Smooth muscle cell (in vitro differentiated cells): ENCODE results near the gene INTS13. TPM values are rescaled to one million over a fixed set of nuclear protein-coding genes. Genes with fewer than 3 reads are reported as not detected.
"Not testable (repeated sequence)": the region's sequence is repeated elsewhere in the genome, so short reads cannot be mapped to it uniquely, and the experiment has no call there.

Experiments
- DNase-seq: peaks from one replicate; lab custom pipeline; 2025; ENCODE audit not compliant: unreplicated experiment; lab: John Stamatoyannopoulos, UW
- H2AFZ ChIP-seq: fragments of 200-600 bp; sonication (generic); 2 replicates; pipeline ENCODE4 v1.6.0; 2016; ENCODE audit warnings: antibody characterized with exemption, low read depth, mild to moderate bottlenecking
- H3F3A ChIP-seq: fragments of 200-600 bp; sonication (generic); 2 replicates; pipeline ENCODE4 v1.6.0; 2017; ENCODE audit warnings: antibody characterized with exemption, low read depth
- H3K27ac ChIP-seq: fragments of 200-600 bp; sonication (generic); 2 replicates; pipeline ENCODE4 v1.5.1; 2016; ENCODE audit warnings: low read depth, mild to moderate bottlenecking
- H3K27me3 ChIP-seq: fragments of 200-600 bp; sonication (generic); 2 replicates; pipeline ENCODE4 v1.6.1; 2016; ENCODE audit warnings: low read depth, mild to moderate bottlenecking
- H3K36me3 ChIP-seq: fragments of 200-600 bp; sonication (generic); 2 replicates; pipeline ENCODE4 v1.5.1; 2016; ENCODE audit warnings: low read depth
- H3K4me1 ChIP-seq: fragments of 200-600 bp; sonication (generic); 2 replicates; pipeline ENCODE4 v1.5.1; 2016; ENCODE audit warnings: low read depth
- H3K4me2 ChIP-seq: fragments of 200-600 bp; sonication (generic); 2 replicates; pipeline ENCODE4 v1.6.0; 2016; ENCODE audit warnings: mild to moderate bottlenecking
- H3K4me3 ChIP-seq: fragments of 200-600 bp; sonication (generic); 2 replicates; pipeline ENCODE4 v1.5.1; 2016; ENCODE audit warnings: mild to moderate bottlenecking
- H3K79me2 ChIP-seq: fragments of 200-600 bp; sonication (generic); 2 replicates; pipeline ENCODE4 v1.6.0; 2016; ENCODE audit warnings: low read depth, mild to moderate bottlenecking
- H3K9ac ChIP-seq: fragments of 200-600 bp; sonication (generic); 2 replicates; pipeline ENCODE4 v1.6.0; 2016; ENCODE audit warnings: low read depth
- H3K9me3 ChIP-seq: fragments of 200-600 bp; sonication (generic); replicated peaks from 2 replicates; pipeline ENCODE4 v1.5.1; 2016; ENCODE audit warnings: low read depth
- H4K20me1 ChIP-seq: fragments of 200-600 bp; sonication (generic); 2 replicates; pipeline ENCODE4 v1.6.0; 2016; ENCODE audit warnings: low read depth
- CTCF ChIP-seq: fragments of 200-600 bp; sonication (generic); IDR thresholded peaks from 2 replicates; pipeline ENCODE4 v1.5.1; 2017; ENCODE audit warnings: borderline replicate concordance, mild to moderate bottlenecking, antibody characterized with exemption; ENCODE audit not compliant: insufficient read depth, poor library complexity, severe bottlenecking
- WGBS: methylation state at CpG from one replicate; pipeline ENCODE4 v1.1.7; 2016; ENCODE audit warnings: low lambda C conversion rate; 5-methylcytosine and 5-hydroxymethylcytosine counted together
- polyA plus RNA-seq: library from polyadenylated mRNA; unstranded; fragments of >200 nt; fragmentation: Nextera tagmentation; extraction: Ambion mirVana; gene quantifications from 2 replicates; pipeline ENCODE4 v1.2.1, GENCODE V29; 2016
- total RNA-seq: library from RNA; depleted of rRNA; stranded (reverse); fragments of >200 nt; gene quantifications from 2 replicates; pipeline ENCODE4 v1.2.3, GENCODE V29; 2014

The INTS13 gene
- total and polyA plus RNA-seq, 2 experiments from 2014 or later: 22.0 to 47.5 TPM

- Histone ChIP-seq H3K27me3 (no peaks in the 10 kb centered on the region), H3K4me2 (no peak overlapping the region), H3K4me1 (no peaks in the 10 kb centered on the region), H3K79me2 (no peaks in the 10 kb centered on the region), H3K36me3 (peaks cover 6% of the 10 kb centered on the region), H3K9ac (no peak overlapping the region), H3K9me3 (no peaks in the 10 kb centered on the region), H4K20me1 (no peaks in the 10 kb centered on the region), H2AFZ (no peak overlapping the region), H3K4me3 (no peak overlapping the region), H3F3A (no peaks in the 10 kb centered on the region), H3K27ac (peak overlapping the region; percentile 32)
- no peak for TF ChIP-seq CTCF
- DNase-seq: no peak
- 86% methylated on average over 2 of the region's 2 CpGs for WGBS
These were observed 18.6 kb downstream of the INTS13 start for GRCh38 chr12:26919216-26919555.

- Histone ChIP-seq H3K4me2 (no peak overlapping the region), H3F3A (no peaks in the 10 kb centered on the region), H3K27me3 (no peaks in the 10 kb centered on the region), H3K4me3 (no peak overlapping the region), H3K9ac (no peak overlapping the region), H3K27ac (peak overlapping the region; percentile 32), H4K20me1 (no peaks in the 10 kb centered on the region), H3K79me2 (no peaks in the 10 kb centered on the region), H2AFZ (no peak overlapping the region), H3K9me3 (no peaks in the 10 kb centered on the region), H3K36me3 (peaks cover 9% of the 10 kb centered on the region), H3K4me1 (no peaks in the 10 kb centered on the region)
- no peak for TF ChIP-seq CTCF
- 66% methylated on average over 5 of the region's 5 CpGs for WGBS
- DNase-seq: no peak
These were observed 19.2 kb downstream of the INTS13 start for GRCh38 chr12:26918321-26919215.

GRCh38 chr12:26906704-26907103 is 31.1 kb downstream of the INTS13 start:
- 92% methylated on average over 1 of the region's 1 CpG for WGBS
- Histone ChIP-seq H3K9ac (no peak overlapping the region), H3K4me1 (no peaks in the 10 kb centered on the region), H3K4me2 (no peak overlapping the region), H3K27me3 (no peaks in the 10 kb centered on the region), H3K9me3 (peaks cover 12% of the 10 kb centered on the region), H3K36me3 (peaks cover 48% of the 10 kb centered on the region), H2AFZ (no peak overlapping the region), H4K20me1 (no peaks in the 10 kb centered on the region), H3K27ac (no peak overlapping the region), H3F3A (no peaks in the 10 kb centered on the region), H3K79me2 (no peaks in the 10 kb centered on the region), H3K4me3 (no peak overlapping the region)
- DNase-seq: no peak
- no peak for TF ChIP-seq CTCF

GRCh38 chr12:26906024-26906423 is 31.8 kb downstream of the INTS13 start:
- no peak overlapping the region for H3K4me2 ChIP-seq
- DNase-seq: no peak
- no peak overlapping the region for H2AFZ ChIP-seq
- H3K4me1 ChIP-seq: no peaks in the 10 kb centered on the region
- no peaks in the 10 kb centered on the region for H3K27me3 ChIP-seq
- no peak for TF ChIP-seq CTCF
- peaks cover 45% of the 10 kb centered on the region for H3K36me3 ChIP-seq
- peaks cover 12% of the 10 kb centered on the region for H3K9me3 ChIP-seq
- H4K20me1 ChIP-seq: no peaks in the 10 kb centered on the region
- H3F3A ChIP-seq: no peaks in the 10 kb centered on the region
- no peak overlapping the region for H3K4me3 ChIP-seq
- no peak overlapping the region for H3K27ac ChIP-seq
- H3K79me2 ChIP-seq: no peaks in the 10 kb centered on the region
- H3K9ac ChIP-seq: no peak overlapping the region
- WGBS: 92% methylated on average over 1 of the region's 1 CpG

- not testable (repeated sequence) for H3K4me3 ChIP-seq, H4K20me1 ChIP-seq, H3F3A ChIP-seq, H3K27ac ChIP-seq, H3K27me3 ChIP-seq, DNase-seq, H3K4me2 ChIP-seq, H3K79me2 ChIP-seq, H2AFZ ChIP-seq, H3K4me1 ChIP-seq, H3K9ac ChIP-seq
- Histone ChIP-seq H3K36me3 (peaks cover 34% of the 10 kb centered on the region), H3K9me3 (peaks cover 12% of the 10 kb centered on the region)
- 67% methylated on average over 3 of the region's 3 CpGs for whole genome bisulfite sequencing
These were observed 34.4 kb downstream of the INTS13 start for GRCh38 chr12:26903396-26903795.
